Uterus (tissue), 2 donors: ENCODE data around the gene ARID3B.

Source experiments
- CTCF ChIP-seq, 4 experiments: fragments of 200-600 bp in 2 of 4; fragments of 450-650 bp in 2 of 4; sonication (generic) in 2 of 4; IDR thresholded peaks; one replicate each; pipeline ENCODE4 v1.5.1; 2016 to 2019; ENCODE audit warnings: antibody characterized with exemption in 4 of 4, mild to moderate bottlenecking in 2 of 4, moderate library complexity in 1 of 4
- POLR2A ChIP-seq, 2 donors: fragments of 450-650 bp; IDR thresholded peaks; one replicate each; pipeline ENCODE4 v1.6.1; 2016; ENCODE audit warnings: antibody characterized with exemption in 2 of 2, mild to moderate bottlenecking in 1 of 2, moderate library complexity in 1 of 2

DNA sequence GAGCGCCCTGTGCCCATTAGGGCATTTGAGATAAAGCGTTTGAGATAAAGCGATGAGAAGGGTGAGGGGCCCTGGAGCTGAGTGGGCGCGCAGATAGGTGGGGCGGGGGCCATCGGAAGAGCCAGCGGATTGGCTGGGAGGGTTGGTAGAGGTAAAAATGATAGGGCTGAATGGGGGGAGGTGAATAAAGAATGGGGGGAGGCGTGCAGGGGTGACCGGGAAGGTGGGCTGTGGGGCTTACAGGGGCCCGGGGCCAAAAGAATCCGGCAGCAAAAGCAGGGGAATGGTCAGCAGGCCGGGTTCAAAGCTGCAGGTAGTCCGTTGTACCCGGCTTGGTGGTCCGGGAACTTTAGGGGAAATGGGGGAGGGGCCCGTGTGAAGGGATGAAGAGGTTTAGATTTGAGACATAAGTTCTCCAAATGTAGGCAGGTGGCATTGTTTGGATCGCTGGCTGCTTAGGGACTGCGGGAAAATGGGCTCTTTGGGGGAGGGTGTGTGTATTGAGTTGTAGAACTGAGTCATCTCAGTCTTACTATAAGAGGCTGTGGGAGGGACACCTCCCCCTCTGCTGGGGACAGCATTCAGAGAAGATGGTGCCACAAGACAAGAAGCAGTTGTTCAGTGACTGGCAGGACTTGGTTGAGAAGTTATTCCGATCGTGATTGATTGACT lies 610 bp downstream of the ARID3B start:
- TF ChIP-seq CTCF (IDR thresholded peaks at IDR 0.05) (no peak), POLR2A (IDR thresholded peaks at IDR 0.05) (no peak)
